COLO668 (cell line): ENCODE results near the gene ZNF532.

Experiments
- DNase-seq: peaks from one replicate; lab custom pipeline; 2025; ENCODE audit not compliant: unreplicated experiment; lab: John Stamatoyannopoulos, UW

ZNF532 gene

DNA sequence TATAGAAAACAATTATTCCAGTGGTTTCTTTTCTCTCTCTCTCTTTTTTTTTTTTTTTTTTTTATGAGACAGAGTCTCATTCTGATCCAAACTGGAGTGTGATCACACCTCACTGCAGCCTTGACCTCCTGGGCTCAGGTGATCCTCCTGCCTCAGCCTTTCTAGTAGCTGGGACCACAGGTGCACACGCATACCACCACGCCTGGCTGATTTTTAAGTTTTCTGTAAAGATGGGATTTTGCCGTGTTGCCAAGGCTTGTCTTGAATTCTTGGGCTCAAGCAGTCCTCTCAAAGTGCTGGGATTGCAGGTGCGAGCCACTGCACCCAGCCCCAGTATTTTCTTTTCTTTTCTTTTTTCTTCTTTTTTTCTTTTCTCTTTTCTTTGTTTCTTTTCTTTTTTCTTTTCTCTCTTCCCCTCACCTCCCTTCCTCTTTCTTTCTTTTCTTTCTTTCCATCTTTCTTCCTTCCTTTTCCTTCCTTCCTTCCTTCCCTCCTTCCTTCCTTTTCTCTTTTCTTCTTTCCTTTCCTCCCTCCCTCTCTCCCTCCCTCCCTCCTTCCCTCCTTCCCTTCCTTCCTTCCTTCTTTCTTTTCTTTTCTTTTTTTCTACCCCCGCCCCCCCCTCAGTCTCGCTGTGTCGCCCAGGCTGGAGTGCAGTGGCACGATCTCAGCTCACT is 76.9 kb downstream of the ZNF532 start:
- no peak for DNase-seq

DNA sequence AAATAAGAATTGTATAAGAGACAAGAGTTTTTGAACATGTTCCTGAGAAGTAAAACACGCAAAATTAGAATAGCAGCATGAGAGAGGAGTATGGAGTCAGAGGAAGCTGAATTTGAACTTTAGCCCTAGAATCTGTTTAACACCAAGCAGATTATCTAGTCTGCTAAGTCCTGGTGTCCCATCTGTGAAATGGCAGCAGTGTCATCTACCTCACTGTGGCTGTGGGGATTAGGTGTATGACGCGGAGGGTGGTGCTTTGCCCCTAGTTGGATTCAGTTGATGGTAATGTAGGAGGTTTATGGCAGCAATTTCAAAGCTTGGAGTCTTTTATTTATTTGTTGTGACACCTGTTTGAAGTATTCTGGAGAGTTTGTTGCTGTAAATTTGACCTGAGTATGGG is 79.2 kb downstream of the ZNF532 start:
- no peak for DNase-seq

DNA sequence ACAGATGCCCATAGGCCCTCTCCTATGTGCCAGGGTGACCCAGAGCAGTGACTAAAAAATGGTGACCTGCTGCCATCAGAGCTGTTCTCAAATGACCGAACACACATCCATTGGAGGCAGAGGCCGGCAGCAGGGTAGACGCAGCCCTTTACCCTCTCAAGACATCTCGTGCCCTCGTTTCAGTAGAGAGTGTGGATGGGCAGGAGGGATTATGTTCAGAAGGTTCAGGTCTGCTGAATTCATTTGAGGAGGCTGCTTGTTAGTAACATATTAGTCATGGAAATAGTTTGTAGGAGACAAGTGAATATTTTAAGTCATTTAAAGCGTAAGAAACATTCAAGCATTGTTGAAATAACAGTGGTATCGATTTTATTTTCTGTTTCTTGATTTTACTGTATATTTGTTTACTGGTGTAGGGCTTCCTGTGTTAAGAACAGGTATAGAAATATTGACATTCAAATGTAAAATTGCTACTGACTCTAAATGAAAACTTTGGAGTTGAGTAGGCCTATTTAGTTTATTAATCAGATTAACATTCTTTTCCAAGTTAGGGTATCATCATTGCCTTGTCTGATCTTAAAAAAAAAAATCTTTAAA is 82.6 kb downstream of the ZNF532 start:
- DNase-seq = no peak

DNA sequence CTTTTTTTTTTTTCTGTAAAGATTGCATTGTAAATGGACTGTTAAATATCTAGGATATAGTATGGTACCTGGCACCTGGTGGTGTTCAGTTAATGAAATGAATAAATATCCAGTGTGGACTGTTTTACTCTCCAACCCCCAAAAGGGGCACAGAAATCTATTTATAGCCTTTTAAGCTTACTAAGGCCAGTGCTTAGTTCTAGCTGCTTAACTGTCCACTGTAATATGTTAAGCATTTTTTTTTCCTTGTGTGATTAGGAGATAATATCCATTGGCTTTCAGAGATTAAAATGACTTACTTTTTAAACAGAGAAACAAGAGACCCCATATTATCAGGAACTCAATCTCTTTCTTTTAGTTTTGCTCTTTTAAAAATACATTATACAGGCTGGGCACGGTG is 84.4 kb downstream of the ZNF532 start:
- DNase-seq = no peak

DNA sequence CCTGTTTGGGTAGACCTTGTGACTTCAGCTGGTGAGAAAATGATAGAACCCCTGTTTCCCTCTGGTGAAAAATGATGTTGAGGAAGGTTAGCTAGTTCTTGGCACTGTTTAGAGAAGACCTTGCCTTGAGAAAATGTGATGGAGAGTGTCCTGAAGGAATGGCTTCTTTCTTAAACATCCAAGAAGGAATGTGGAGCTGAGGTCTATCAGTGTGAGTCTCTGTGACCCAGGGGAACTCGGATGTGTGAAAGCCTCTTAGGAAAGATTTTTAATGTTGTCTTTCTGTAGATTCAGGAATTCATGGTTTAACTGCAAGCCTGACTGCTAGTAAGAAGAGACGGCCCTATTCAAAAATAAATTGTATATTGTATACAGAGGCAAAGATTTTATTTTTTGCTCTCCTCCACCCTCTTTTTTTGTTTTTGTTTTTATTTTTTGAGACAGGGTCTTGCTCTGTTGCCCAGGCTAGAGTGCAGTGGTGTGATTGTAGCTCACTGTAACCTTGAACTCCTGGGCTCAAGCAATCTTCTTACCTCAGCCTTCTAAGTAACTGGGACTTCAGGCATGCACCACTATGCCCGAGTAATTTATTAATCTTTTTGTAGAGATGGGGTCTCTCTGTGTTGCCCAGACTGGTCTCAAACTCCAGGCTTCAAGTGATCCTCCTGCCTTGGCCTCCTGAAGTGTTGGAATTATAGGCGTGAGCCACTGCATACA is 87.5 kb downstream of the ZNF532 start:
- no peak for DNase-seq

DNA sequence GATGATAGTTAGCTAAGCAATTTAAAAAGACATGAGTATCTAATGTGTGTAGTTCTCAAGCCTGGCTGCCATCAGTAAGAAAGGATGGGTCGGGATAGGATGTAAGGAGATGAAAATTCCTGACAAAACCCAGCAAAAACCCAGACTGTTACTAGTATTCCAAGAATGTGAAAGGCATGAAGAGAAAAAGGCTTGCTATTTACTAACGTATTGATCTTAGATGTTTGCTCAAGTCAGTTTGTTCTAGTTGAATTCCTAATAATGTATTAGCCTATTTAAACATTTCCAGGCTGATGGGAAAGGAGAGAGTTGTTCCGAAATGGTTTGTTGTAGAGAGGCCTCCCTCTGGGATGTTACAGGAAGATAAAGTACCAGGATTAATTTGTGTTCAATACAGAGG is 88.2 kb downstream of the ZNF532 start:
- DNase-seq = no peak

DNA sequence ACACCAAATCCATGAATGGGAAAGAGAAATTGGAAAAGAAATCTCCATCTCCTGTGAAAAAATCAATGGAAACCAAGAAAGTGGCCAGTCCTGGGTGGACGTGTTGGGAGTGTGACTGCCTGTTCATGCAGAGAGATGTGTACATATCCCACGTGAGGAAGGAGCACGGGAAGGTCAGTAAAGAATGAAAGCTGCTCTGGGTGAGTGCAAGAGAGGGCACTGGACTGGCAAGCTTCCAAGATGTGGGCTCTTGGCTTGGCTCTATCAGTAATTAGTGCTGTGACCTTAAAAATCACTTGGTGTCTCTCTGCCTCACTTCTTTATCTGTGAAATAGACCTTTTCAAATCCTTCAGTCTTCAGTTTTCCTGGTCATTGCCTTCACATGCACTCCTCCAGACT is 89.0 kb downstream of the ZNF532 start:
- no peak for DNase-seq

DNA sequence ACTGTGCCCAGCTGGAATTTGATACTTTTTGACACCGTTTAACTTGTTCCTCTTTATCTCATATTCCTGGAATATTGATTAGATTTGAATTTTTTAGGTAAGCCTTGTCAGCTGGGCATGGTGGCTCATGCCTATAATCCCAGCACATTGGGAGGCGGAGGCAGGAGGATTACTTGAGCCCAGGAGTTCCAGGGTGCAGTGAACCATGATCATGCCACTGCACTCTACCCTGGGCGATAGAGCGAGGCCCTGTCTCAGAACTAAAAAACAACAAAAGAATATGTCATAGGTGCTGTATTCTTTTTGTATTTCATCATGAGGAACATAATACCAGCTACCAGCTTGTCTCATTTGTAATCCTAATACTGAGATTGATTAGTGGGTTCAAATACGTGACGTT is 90.3 kb downstream of the ZNF532 start:
- no peak for DNase-seq

DNA sequence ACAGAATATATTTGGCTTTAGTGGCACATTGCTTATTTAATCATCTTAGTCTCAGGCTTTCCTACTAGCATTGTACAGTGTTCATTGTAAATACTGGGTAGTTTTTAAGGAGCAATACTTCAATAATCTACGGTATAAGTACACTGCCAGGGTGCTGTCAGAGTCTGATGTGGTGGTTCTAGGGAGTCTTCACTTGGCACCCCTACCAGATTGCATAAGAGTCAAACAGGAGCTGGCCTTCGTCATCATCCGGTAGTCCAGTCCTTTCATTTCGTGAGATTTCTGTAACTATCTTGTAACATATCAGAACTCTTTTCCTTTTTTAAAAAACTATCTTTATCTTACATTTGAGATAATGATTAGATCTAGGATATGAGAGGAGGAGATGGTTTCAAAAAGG is 91.1 kb downstream of the ZNF532 start:
- no peak for DNase-seq

DNA sequence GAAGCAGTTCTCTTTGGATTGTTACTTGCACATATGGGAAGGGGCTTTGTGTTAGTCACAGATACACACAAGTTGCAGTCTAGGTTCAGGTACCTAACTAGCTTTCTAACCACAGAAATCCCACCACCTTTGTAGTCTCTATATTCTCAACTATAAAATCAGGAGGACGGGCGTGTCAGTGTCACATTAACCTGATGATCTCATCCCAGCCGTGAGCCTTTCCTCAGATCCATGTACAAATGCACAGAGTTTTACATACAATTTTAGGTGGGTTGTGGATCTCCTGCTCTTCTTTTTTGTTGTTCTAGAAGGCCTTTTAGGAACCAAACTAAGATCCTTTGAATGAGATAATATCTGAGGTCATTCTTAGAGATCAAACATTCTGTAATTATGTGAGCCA is 94.0 kb downstream of the ZNF532 start:
- no peak for DNase-seq

DNA sequence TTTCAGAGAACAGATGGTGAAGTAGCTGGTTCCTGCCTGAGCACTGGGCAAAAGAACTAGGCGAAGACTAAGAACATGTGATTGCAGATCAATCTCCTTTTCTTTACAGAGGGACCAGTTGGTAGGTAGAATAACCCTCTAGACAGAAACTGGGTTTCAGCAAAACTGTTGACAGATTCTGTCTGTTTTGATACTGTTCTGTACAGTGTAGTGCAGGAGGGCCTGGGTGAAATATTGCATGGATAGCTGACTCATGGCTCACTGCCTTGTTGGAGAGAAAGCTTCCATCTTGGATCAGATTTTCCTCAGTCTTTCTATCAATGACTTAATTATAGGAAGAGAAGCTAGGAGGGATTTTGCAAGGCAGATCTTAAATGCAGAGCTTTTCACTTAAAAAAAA is 95.8 kb downstream of the ZNF532 start:
- no peak for DNase-seq

DNA sequence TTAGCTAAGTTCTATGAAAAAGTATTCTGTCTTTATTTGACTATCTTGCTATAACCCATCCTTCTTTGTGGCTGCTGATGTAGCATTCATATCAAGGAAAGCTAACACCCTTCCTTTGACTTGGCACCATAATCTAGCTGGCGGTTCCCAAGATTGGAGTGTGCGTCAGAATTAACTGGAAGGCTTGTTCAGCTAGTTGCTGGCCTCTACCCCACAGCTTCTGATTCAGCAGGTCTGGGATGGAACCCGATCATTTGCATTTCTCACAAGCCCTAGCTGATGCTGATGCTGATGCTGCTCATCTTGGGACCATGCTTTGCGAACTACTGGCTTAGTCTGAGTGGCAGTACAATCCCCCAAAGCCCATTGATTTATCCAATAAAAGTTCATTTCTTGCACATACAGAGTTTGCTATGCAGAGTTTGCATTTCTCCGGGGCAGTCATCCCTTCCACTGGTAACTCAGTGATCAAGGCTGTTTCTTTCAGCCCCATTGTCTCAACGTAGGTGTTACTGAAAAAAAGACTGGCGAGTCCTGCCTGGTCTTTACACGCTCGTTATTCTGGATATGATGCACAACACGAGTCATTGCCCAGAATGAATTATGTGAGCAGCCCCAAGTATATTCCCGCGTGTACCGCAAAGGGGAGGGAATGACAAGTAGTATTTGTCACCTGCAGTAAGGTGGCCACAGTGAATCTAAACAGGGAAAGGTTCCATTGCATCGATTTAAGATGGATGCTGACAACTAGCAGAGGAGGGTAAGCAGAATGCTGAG is 96.5 kb downstream of the ZNF532 start:
- no peak for DNase-seq

DNA sequence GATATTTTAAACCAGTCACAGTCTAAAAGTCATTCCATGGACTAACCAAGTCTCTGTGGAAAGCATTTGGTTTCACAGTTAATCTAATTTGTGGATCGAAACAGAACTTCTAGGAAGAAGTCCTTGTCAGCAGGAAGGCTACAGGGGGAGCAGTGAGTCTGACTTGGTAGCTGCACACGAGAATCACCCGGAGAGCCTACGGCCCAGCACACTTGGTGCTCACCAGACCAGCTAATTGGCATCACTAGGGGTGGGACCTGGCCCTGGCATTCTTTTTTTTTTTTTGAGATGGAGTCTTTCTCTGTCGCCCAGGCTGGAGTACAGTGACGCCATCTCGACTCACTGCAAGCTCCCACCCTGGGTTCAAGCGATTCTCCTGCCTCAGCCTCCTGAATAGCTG is 97.7 kb downstream of the ZNF532 start:
- DNase-seq = no peak

DNA sequence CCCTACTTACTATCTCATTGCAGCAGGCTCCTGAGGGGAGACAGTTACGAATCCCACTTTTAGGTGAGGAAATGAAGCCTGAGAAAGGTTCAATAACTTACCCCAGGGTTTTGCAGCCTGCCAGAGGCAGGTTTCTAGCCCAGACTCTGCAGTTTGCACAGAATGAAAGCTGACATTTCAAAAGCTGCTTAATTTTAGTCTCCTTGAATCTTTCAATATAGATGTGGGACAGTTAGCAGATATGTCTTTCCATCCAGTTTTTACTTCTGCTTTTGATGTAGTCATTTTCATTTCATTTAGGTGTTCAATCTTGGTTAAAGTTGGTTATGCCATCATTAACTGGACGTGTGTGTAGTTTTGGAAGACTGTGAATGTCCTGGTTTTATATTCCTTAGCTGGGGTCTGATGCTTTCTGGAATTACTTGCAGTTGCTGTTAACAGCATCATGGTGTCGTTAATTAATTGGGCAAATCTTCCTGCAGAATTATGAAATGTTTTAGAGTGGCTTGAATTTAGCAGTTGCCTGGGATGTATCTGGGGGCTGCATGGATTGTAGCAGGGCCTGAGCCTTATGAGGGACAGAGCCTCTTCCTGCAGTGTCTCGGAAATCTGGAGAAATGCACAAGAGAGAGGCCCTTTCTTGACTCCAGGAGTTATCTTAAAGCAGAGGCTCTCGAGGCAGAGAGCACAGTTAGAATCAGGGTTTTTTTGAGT is 100.8 kb downstream of the ZNF532 start:
- DNase-seq = no peak

DNA sequence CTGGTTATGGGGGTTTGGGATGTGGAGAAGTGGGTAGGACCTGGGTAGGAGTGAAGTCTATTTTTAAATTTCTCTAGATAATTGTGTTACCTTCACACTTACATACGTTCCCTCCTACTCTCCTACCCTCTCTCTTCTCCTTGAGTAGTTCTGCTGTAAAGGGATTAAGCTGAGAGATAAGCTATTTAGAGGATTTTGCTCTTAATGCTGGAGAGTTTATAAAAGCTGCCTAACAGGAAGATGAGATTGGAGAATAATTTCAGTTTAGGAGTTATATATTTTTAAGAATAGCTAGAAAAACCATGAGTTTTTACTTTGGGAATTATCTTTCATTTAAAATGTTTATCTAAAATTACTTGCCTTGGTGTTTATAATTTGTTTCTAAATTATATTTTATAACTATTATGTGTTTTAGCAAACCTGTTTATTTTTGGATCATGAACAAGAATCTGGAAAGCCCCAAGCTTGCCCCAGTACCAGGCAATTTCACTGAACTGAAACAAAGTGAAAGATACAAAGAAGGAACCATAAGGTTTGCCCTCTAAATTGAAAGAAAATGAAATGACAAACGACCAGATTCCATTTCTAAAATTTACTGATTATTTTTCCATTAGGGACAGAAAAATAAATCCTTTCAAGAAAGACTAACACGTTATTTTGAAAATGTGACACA is 101.5 kb downstream of the ZNF532 start:
- no peak for DNase-seq

DNA sequence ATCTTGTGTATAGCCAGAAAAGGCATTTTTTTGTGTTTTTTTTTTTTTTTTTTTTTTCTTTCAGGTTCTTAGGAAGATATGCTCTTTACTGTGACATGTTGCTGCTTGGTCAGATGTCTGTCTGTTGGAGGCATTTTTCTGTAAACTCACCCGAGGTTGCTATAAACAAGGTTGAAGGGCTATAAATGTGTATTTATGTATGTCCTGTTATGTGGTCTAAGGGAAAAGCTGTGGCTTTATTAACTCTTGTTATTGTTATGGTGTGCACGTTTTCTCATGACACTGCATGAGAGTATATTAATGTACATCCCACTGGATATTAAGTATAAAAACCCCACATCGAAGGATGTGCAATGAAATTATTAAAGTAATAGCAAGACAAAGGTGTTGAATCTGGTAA is 102.0 kb downstream of the ZNF532 start:
- no peak for DNase-seq

DNA sequence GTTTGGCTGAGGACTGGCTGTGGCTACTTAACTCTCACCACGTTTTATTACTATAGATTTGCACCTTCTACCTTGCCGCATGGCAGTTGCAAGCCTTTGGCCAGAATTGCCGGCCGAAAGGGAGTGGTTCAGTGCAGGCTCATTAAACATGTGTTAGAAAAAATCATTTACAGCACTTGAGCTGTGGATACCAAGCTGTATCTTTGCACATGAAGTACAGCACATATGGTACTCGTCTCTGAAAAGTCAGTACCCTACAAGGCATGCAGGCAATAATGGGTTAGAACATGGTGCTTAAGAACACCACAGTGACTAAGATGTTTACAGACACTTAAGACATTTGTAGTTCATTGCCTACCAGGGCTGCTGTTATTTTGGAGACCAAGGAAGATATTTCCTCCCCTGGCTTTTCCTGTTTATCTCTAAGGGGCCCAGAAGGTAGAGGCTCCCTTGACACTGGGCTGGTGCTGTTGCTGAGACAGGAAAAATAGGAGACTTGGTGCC is 103.1 kb downstream of the ZNF532 start:
- no peak for DNase-seq

DNA sequence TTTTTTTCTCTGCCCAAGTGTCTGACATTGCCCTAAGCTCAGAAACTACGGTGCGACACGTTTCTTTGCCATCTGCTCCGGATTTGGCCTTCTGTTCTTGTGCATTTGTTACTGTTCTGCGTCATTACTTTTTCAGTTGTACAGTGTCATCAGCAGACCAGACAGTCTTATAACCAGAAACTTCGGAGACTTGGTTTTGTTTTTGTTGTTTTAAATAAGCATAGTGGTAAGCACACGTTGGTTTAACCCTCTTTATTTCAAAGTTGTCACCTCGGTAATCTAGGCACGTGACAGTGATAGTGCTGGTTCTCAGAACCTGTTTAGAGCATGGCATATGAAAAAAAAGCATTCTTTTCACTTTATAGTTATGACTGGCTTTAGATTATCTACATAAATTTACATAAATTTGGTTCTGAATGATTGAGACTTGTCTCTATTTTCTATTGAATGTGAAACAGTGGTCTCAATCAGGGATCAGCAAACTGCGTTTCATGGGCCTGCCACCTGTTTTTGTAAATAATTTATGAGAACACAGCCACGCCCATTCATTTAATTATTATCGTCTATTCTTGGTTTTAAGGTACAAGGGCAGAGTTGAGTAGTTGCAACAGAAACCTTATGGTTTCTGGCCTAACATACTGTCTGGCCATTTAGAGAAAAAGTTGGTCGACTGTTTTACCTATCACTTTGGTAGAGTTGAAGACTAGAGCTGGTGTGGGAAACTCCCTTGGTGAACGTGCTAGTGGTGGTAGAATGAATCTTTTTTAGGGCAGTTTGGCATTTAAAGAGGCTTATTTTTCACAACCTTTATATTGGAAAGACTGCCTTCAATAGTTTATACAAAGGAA is 106.5 kb downstream of the ZNF532 start:
- DNase-seq = no peak

DNA sequence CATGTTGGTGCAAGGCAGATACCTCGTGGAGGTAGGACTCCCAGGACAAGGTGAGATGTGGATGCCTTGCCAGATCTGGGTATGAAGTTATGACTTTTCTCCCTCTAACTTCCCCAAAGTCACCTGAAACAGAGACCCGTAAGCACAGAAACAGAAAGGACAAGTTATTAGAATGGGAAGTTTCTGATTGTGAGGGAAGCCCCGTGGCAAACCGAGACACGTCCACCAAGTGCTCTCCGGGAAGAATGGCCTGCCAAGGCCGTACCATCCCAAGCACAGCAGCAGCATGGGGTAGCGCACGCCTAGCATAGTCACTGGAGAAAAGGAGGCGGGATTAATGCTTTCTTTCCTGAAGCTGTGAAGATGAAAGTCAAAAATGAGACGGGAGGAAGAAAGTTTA is 110.6 kb downstream of the ZNF532 start:
- no peak for DNase-seq

DNA sequence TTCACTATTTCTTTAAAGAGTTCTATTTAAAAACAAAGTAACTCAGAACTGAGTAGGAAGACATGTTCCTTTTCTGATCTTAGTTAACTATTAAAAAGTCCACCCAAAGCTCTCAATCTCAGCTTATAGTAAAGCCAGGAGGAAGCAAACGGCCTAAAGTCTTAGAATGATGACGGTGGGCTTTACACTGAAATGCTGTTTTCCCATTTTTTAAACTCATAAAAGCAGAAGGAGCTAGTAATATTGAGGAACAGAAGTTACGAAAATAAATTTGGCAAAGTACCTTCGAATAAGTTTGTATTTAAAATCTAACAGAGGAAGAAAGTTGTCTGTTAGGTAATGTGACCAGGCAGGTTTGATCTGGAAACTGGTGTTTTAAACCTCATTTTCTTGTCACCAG is 111.1 kb downstream of the ZNF532 start:
- DNase-seq = no peak
